ENCODE results near the gene MYL4.

The MYL4 gene

GRCh38 chr17:47238321-47239010 is 29.3 kb downstream of the MYL4 start:
- Histone ChIP-seq H3K4me1 (ENCODE audit: insufficient read depth, low read length, poor library complexity, severe bottlenecking) (peaks cover 21% of the 10 kb centered on the region), H4K20me1 (ENCODE audit: insufficient read depth, low read length, poor library complexity, severe bottlenecking) (no peaks in the 10 kb centered on the region), H3F3A (ENCODE audit: low read depth) (no peaks in the 10 kb centered on the region), H3K4me2 (ENCODE audit: low read depth, low read length, poor library complexity, severe bottlenecking) (no peak overlapping the region), H3K9ac (ENCODE audit: low read depth, low read length, poor library complexity, severe bottlenecking) (no peak overlapping the region), H3K79me2 (ENCODE audit: insufficient read depth, low read length) (no peaks in the 10 kb centered on the region), H3K27me3 (ENCODE audit: insufficient read depth, low read length, poor library complexity, severe bottlenecking) (no peaks in the 10 kb centered on the region), H3K36me3 (ENCODE audit: insufficient read depth, low read length) (no peaks in the 10 kb centered on the region), H3K9me2 (replicated peaks; ENCODE audit: low read depth, low read length) (no peaks in the 10 kb centered on the region), H3K4me3 (ENCODE audit: low read length, poor library complexity, severe bottlenecking) (no peak overlapping the region), H3K9me3 (ENCODE audit: insufficient read depth, low read depth, low read length) (peaks cover 4% of the 10 kb centered on the region; the same call in 1 of the 2 replicates), H2AFZ (ENCODE audit: low read length) (no peak overlapping the region)
- TF ChIP-seq EZH2phosphoT487 (IDR thresholded peaks at IDR 0.05; ENCODE audit: borderline replicate concordance) (no peak), CTCF (conservative IDR thresholded peaks at IDR 0.05; ENCODE audit: low read length) (no peak)

GRCh38 chr17:47239619-47239966 is 30.4 kb downstream of the MYL4 start:
- Histone ChIP-seq H3K4me1 (ENCODE audit: insufficient read depth, low read length, poor library complexity, severe bottlenecking) (peaks cover 30% of the 10 kb centered on the region), H3K27me3 (ENCODE audit: insufficient read depth, low read length, poor library complexity, severe bottlenecking) (no peaks in the 10 kb centered on the region), H3F3A (ENCODE audit: low read depth) (no peaks in the 10 kb centered on the region), H3K36me3 (ENCODE audit: insufficient read depth, low read length) (no peaks in the 10 kb centered on the region), H3K9me3 (ENCODE audit: insufficient read depth, low read depth, low read length) (peaks cover 4% of the 10 kb centered on the region; the same call in 1 of the 2 replicates), H2AFZ (ENCODE audit: low read length) (no peak overlapping the region), H3K79me2 (ENCODE audit: insufficient read depth, low read length) (no peaks in the 10 kb centered on the region), H3K9ac (ENCODE audit: low read depth, low read length, poor library complexity, severe bottlenecking) (peak overlapping the region; percentile 5), H3K4me2 (ENCODE audit: low read depth, low read length, poor library complexity, severe bottlenecking) (peak overlapping the region; percentile 49), H4K20me1 (ENCODE audit: insufficient read depth, low read length, poor library complexity, severe bottlenecking) (no peaks in the 10 kb centered on the region), H3K4me3 (ENCODE audit: low read length, poor library complexity, severe bottlenecking) (no peak overlapping the region), H3K9me2 (replicated peaks; ENCODE audit: low read depth, low read length) (no peaks in the 10 kb centered on the region)
- TF ChIP-seq EZH2phosphoT487 (IDR thresholded peaks at IDR 0.05; ENCODE audit: borderline replicate concordance) (no peak), CTCF (conservative IDR thresholded peaks at IDR 0.05; ENCODE audit: low read length) (no peak)

GRCh38 chr17:47239967-47240651 is 31.0 kb downstream of the MYL4 start:
- peak overlapping the region; percentile 49 for H3K4me2 ChIP-seq (ENCODE audit: low read depth, low read length, poor library complexity, severe bottlenecking)
- H3K9ac ChIP-seq (ENCODE audit: low read depth, low read length, poor library complexity, severe bottlenecking), result peak overlapping the region; percentile 5
- TF ChIP-seq CTCF (conservative IDR thresholded peaks at IDR 0.05; ENCODE audit: low read length), result no peak
- TF ChIP-seq EZH2phosphoT487 (IDR thresholded peaks at IDR 0.05; ENCODE audit: borderline replicate concordance), result no peak

More at GRCh38 chr17:47239967-47240651, 31.0 kb downstream of the MYL4 start:
- Histone ChIP-seq H3F3A (ENCODE audit: low read depth) (no peaks in the 10 kb centered on the region), H4K20me1 (ENCODE audit: insufficient read depth, low read length, poor library complexity, severe bottlenecking) (no peaks in the 10 kb centered on the region), H3K27me3 (ENCODE audit: insufficient read depth, low read length, poor library complexity, severe bottlenecking) (no peaks in the 10 kb centered on the region), H3K36me3 (ENCODE audit: insufficient read depth, low read length) (no peaks in the 10 kb centered on the region), H3K79me2 (ENCODE audit: insufficient read depth, low read length) (no peaks in the 10 kb centered on the region), H3K9me2 (replicated peaks; ENCODE audit: low read depth, low read length) (no peaks in the 10 kb centered on the region), H3K4me1 (ENCODE audit: insufficient read depth, low read length, poor library complexity, severe bottlenecking) (peaks cover 33% of the 10 kb centered on the region), H3K9me3 (ENCODE audit: insufficient read depth, low read depth, low read length) (peaks cover 4% of the 10 kb centered on the region; the same call in 1 of the 2 replicates), H3K4me3 (ENCODE audit: low read length, poor library complexity, severe bottlenecking) (no peak overlapping the region), H2AFZ (ENCODE audit: low read length) (no peak overlapping the region)
